Measurements from ENCODE around the gene NCK1.

The NCK1 gene

GRCh38 chr3:136831461-136831860, 30.5 kb upstream of the NCK1 start:
- Histone ChIP-seq H3K4me3 (ENCODE audit: insufficient read length, low read depth) (no peak overlapping the region), H3K4me1 (ENCODE audit: insufficient read depth, insufficient read length) (no peaks in the 10 kb centered on the region), H3K36me3 (ENCODE audit: insufficient read depth, insufficient read length, low read length) (no peaks in the 10 kb centered on the region), H3K27me3 (ENCODE audit: insufficient read depth, insufficient read length) (no peaks in the 10 kb centered on the region), H3K9ac (ENCODE audit: insufficient read length, low read depth) (no peak overlapping the region), H3K9me3 (ENCODE audit: insufficient read depth, low read length) (0 out of 2 replicates have a peak, but pooled peaks cover 4% of the 10 kb centered on the region)
- DNase-seq (ENCODE audit: low read depth, low spot score) = no peak
- TF ChIP-seq SUZ12 (IDR thresholded peaks at IDR 0.05; ENCODE audit: extremely low read depth, insufficient read depth, insufficient read length) (no peak), YY1 (IDR thresholded peaks at IDR 0.05; ENCODE audit: insufficient read depth, insufficient read length) (no peak)

GRCh38 chr3:136835089-136835812, 26.8 kb upstream of the NCK1 start:
- Histone ChIP-seq H3K9me3 (ENCODE audit: insufficient read depth, low read length) (0 out of 2 replicates have a peak, but pooled peaks cover 4% of the 10 kb centered on the region), H3K27me3 (ENCODE audit: insufficient read depth, insufficient read length) (no peaks in the 10 kb centered on the region), H3K36me3 (ENCODE audit: insufficient read depth, insufficient read length, low read length) (no peaks in the 10 kb centered on the region), H3K9ac (ENCODE audit: insufficient read length, low read depth) (no peak overlapping the region), H3K4me1 (ENCODE audit: insufficient read depth, insufficient read length) (no peaks in the 10 kb centered on the region), H3K4me3 (ENCODE audit: insufficient read length, low read depth) (no peak overlapping the region)
- TF ChIP-seq SUZ12 (IDR thresholded peaks at IDR 0.05; ENCODE audit: extremely low read depth, insufficient read depth, insufficient read length) (no peak), ZNF274 (IDR thresholded peaks at IDR 0.05; ENCODE audit: low read depth, low read length) (no peak), YY1 (IDR thresholded peaks at IDR 0.05; ENCODE audit: insufficient read depth, insufficient read length) (no peak)
- no peak for DNase-seq (ENCODE audit: low read depth, low spot score)

GRCh38 chr3:136835813-136836510, 26.0 kb upstream of the NCK1 start:
- H3K4me3 ChIP-seq (ENCODE audit: insufficient read length, low read depth) = no peak overlapping the region
- no peaks in the 10 kb centered on the region for H3K36me3 ChIP-seq (ENCODE audit: insufficient read depth, insufficient read length, low read length)
- H3K9ac ChIP-seq (ENCODE audit: insufficient read length, low read depth) = no peak overlapping the region
- 0 out of 2 replicates have a peak, but pooled peaks cover 4% of the 10 kb centered on the region for H3K9me3 ChIP-seq (ENCODE audit: insufficient read depth, low read length)
- no peaks in the 10 kb centered on the region for H3K27me3 ChIP-seq (ENCODE audit: insufficient read depth, insufficient read length)
- H3K4me1 ChIP-seq (ENCODE audit: insufficient read depth, insufficient read length) = no peaks in the 10 kb centered on the region
- DNase-seq (ENCODE audit: low read depth, low spot score) = no peak
- TF ChIP-seq YY1 (IDR thresholded peaks at IDR 0.05; ENCODE audit: insufficient read depth, insufficient read length) (no peak), SUZ12 (IDR thresholded peaks at IDR 0.05; ENCODE audit: extremely low read depth, insufficient read depth, insufficient read length) (no peak), ZNF274 (IDR thresholded peaks at IDR 0.05; ENCODE audit: low read depth, low read length) (no peak)

GRCh38 chr3:136836511-136837156, 25.4 kb upstream of the NCK1 start:
- Histone ChIP-seq H3K4me3 (ENCODE audit: insufficient read length, low read depth) (no peak overlapping the region), H3K9ac (ENCODE audit: insufficient read length, low read depth) (no peak overlapping the region), H3K36me3 (ENCODE audit: insufficient read depth, insufficient read length, low read length) (no peaks in the 10 kb centered on the region), H3K9me3 (ENCODE audit: insufficient read depth, low read length) (0 out of 2 replicates have a peak, but pooled peaks cover 4% of the 10 kb centered on the region), H3K27me3 (ENCODE audit: insufficient read depth, insufficient read length) (no peaks in the 10 kb centered on the region), H3K4me1 (ENCODE audit: insufficient read depth, insufficient read length) (no peaks in the 10 kb centered on the region)
- no peak for TF ChIP-seq ZNF274 (IDR thresholded peaks at IDR 0.05; ENCODE audit: low read depth, low read length)
- TF ChIP-seq SUZ12 (IDR thresholded peaks at IDR 0.05; ENCODE audit: extremely low read depth, insufficient read depth, insufficient read length) = no peak
- TF ChIP-seq YY1 (IDR thresholded peaks at IDR 0.05; ENCODE audit: insufficient read depth, insufficient read length) = no peak
- DNase-seq (ENCODE audit: low read depth, low spot score) = no peak

- H3K4me1 ChIP-seq (ENCODE audit: insufficient read depth, insufficient read length) = peaks cover 2% of the 10 kb centered on the region
- DNase-seq (ENCODE audit: low read depth, low spot score) = no peak
- H3K4me3 ChIP-seq (ENCODE audit: insufficient read length, low read depth) = no peak overlapping the region
- H3K9me3 ChIP-seq (ENCODE audit: insufficient read depth, low read length) = no peaks in the 10 kb centered on the region
- peaks cover 3% of the 10 kb centered on the region for H3K36me3 ChIP-seq (ENCODE audit: insufficient read depth, insufficient read length, low read length)
- H3K9ac ChIP-seq (ENCODE audit: insufficient read length, low read depth) = no peak overlapping the region
- H3K27me3 ChIP-seq (ENCODE audit: insufficient read depth, insufficient read length) = no peaks in the 10 kb centered on the region
- TF ChIP-seq ZNF274 (IDR thresholded peaks at IDR 0.05; ENCODE audit: low read depth, low read length) (no peak), YY1 (IDR thresholded peaks at IDR 0.05; ENCODE audit: insufficient read depth, insufficient read length) (no peak), SUZ12 (IDR thresholded peaks at IDR 0.05; ENCODE audit: extremely low read depth, insufficient read depth, insufficient read length) (no peak)
Measured at GRCh38 chr3:136838641-136839555, 23.1 kb upstream of the NCK1 start.

- DNase-seq (ENCODE audit: low read depth, low spot score) = no peak
- no peaks in the 10 kb centered on the region for H3K27me3 ChIP-seq (ENCODE audit: insufficient read depth, insufficient read length)
- H3K9ac ChIP-seq (ENCODE audit: insufficient read length, low read depth) = no peak overlapping the region
- H3K36me3 ChIP-seq (ENCODE audit: insufficient read depth, insufficient read length, low read length) = peaks cover 3% of the 10 kb centered on the region
- no peak for TF ChIP-seq ZNF274 (IDR thresholded peaks at IDR 0.05; ENCODE audit: low read depth, low read length)
- no peak for TF ChIP-seq YY1 (IDR thresholded peaks at IDR 0.05; ENCODE audit: insufficient read depth, insufficient read length)
- TF ChIP-seq SUZ12 (IDR thresholded peaks at IDR 0.05; ENCODE audit: extremely low read depth, insufficient read depth, insufficient read length) = no peak
- peaks cover 2% of the 10 kb centered on the region for H3K4me1 ChIP-seq (ENCODE audit: insufficient read depth, insufficient read length)
- H3K4me3 ChIP-seq (ENCODE audit: insufficient read length, low read depth) = no peak overlapping the region
- no peaks in the 10 kb centered on the region for H3K9me3 ChIP-seq (ENCODE audit: insufficient read depth, low read length)
Measured at GRCh38 chr3:136839556-136839931, 22.5 kb upstream of the NCK1 start.

Data from NT2/D1 (cell line).